ENCODE measurements around the gene C14orf132.
A peak's percentile ranks its signal among the peaks of the same experiment; 100 is the strongest.

The C14orf132 gene

GRCh38 chr14:96040828-96041371 is 1.7 kb downstream of the C14orf132 start:
- DNase-seq = no peak

- DNase-seq = no peak
Measured at GRCh38 chr14:96042248-96042930, 3.2 kb downstream of the C14orf132 start.

- DNase-seq = no peak
Measured at GRCh38 chr14:96046630-96047029, 7.5 kb downstream of the C14orf132 start.

- no peak for DNase-seq
Measured at GRCh38 chr14:96047101-96047500, 7.9 kb downstream of the C14orf132 start.

DNA sequence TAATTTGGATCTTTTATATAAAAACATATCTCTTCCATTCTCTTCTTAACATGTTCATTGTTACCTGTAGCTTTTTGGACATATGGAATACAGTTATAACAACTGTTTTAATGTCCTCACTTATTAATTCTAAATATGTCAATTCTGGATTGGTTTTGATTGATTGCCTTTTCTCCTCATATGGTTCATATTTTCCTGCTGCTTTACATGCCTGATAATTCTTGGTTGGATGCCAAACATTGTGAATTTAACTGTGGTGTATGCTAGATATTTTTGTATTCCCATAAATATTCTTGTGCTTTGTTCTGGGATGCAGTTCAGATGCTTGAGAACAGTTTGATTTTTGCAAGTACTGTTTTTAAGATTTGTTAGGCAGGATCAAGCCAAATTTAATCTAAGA is 10.8 kb downstream of the C14orf132 start:
- DNase-seq = no peak

GRCh38 chr14:96050482-96050881 is 11.3 kb downstream of the C14orf132 start:
- no peak for DNase-seq

GRCh38 chr14:96051231-96051630 is 12.1 kb downstream of the C14orf132 start:
- DNase-seq = no peak

DNA sequence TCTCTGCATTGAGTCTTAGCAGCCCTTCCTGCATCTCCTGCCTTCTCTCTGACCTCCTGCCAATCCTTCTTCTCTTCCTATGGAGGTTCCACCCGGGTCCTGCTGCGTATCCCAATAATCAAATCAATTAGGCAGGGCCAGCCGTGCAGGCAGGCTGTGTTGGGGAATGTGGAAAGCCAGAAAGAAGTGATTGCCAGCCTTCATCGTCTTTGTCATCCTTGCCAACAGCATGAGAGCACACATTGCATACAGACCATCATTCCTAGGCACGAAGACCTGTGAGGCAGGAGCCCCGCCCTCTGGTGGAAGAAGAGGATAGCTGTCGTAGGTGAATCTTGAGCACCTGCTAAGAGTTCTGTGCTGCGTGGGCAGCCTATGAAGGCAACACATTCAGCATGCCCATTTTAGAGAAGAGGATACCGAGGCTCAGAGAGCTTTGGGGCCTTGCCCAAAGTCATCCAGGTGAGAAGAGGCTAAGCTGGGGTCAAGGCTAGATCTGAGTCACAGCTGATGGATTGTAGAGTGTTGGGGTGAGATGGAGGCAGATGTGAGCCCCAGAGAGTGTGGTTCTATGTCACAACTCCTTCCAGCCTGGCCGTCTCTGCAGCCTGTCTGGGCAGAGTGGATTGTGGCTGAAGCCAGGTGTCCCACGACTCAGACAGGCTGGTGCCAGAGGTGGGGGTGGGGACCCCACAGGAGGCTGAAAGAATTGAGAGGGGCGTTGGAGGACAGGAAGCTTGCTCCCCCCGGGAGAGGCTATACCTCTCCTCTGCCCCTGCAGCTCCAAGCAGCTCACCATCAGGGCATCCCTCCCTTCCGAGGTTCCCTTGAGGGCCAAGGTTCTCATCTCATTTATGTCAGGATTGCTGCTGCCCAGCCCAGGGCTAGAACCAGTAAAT is 12.7 kb downstream of the C14orf132 start:
- DNase-seq = no peak

DNA sequence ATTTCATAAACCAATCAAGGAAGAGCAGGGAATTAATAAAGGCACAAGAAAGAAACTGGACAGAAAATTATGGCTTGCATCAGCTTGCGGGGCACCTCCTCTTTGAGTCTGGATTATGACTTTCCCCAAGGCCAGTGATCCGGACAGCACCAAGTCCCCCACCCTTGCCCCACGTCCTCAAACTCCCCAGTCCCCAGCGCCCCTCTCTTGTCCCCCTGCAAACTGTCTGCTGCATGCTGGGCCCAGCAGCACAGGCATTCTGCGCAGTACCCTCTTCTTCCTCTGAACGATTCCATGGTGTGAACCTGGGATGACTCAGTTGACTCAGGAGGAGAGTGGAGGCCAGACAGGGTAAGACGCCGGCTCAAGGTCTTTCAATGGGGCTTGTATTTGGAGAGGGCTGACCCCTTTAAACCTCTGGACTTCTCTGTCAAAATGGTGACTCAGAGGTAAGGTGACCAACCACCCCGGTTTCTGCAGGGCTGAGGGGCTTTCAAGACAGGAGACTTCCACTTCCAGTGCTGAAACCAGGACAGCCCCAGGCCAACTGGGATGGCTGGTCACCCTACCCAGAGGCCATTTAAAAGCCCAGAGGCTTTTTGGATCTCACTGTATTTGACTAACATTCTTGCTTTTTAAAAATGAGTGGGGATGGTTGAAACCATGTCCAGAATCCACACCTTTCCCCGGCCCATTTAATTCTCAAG is 13.5 kb downstream of the C14orf132 start:
- no peak for DNase-seq

DNA sequence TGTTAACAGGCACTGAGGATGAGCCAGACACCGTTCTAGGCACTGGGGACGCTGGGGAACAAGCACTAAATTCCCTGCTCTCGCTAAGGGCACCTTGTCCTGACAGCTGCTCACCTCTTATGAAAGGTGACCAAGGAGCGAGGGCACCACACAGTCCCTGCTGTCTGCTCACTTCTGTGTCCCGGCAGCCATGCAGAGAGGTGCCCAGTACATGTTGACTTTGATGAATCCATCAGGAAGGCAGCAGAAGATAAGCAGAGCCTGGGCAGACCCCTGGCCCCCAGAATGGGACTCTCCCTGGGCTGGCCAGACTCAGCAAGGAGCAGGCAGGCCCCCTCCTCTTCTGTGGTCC is 14.1 kb downstream of the C14orf132 start:
- no peak for DNase-seq

DNA sequence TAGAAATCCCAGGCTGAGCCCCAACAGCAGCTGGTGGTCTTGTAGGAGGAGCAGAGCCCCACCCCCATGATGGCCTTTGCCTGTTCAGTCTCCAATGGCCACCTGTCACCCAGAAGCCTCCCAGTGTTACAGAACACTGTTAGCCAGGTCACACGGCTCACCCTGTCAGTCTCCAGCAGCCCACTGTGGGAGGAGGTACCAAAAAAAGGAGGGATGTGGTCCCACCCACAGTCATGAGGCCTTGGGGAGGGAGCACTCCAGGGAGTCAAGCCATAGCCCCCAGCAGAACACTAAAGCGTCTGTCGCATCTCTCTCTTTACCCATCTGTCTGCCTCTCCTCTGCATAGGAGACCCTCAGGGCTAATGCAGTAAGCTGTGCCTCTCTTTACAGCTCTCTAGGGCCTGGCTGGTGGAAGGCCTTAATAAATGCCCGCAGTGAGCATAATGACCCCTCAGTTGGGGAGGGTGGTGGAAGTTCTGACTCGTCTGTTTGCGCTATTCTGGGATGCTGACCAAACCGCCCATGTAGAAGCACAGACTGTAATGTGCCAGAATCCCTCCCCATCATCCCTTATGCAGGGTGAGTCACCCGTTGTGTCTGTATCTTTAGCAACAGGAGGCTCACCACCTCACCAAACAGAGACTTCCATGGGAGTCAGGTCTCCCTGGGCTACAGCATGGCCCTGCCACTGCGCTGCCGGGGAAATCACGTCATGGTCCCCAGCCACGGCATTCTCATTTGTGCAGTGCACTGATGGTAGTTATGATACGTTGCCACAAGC is 14.6 kb downstream of the C14orf132 start:
- DNase-seq = no peak

DNA sequence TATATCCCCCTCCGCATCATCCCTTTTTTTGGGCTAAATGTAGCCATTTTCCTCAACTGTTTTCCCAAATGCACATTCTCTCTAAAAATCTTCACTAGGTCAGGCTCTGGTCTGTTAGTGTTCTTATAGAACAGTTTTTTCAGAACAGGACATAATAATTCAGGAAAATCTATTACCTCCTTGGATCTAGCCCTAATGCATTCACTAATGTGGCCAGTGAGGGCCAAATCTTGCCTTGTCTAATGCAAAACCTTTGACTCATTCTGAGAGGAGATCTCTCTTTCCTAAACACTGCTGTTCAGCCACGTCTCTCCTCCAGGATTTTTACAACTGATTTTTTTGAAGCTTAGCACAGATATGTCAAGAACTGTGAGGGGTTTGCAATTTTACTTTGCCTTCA is 15.5 kb downstream of the C14orf132 start:
- no peak for DNase-seq

DNA sequence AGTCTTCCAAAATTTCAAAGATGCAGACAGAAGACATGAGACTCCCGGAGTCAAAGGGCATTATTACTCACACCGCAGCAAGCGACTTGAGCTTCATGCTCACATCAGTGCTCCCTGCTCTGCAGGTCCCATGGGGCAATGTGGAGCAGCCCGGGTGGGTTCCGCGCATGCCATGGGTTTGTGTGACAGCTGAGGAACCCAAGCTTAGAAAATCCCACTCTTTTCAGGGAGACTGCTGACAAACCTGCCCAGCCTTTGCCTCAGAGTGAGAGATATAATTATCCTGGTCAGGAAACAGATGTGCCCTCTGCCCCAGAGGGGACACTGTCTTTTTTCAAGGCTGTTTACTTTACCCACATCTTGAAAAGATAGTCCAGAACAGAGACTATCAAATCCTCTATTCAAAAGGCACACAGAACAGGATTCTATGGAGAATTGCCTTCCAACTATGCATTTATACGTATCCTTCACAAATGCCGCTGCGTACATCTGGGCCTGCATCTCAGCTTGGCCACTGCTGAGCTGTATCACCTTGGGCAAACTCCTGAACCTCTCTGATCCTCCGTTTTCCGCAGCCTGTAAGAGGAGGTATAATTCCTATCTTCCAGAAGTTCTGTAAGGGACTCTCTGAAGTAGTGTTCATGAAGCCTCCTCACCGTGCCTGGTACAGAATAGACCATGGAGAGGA is 16.0 kb downstream of the C14orf132 start:
- DNase-seq = no peak

DNA sequence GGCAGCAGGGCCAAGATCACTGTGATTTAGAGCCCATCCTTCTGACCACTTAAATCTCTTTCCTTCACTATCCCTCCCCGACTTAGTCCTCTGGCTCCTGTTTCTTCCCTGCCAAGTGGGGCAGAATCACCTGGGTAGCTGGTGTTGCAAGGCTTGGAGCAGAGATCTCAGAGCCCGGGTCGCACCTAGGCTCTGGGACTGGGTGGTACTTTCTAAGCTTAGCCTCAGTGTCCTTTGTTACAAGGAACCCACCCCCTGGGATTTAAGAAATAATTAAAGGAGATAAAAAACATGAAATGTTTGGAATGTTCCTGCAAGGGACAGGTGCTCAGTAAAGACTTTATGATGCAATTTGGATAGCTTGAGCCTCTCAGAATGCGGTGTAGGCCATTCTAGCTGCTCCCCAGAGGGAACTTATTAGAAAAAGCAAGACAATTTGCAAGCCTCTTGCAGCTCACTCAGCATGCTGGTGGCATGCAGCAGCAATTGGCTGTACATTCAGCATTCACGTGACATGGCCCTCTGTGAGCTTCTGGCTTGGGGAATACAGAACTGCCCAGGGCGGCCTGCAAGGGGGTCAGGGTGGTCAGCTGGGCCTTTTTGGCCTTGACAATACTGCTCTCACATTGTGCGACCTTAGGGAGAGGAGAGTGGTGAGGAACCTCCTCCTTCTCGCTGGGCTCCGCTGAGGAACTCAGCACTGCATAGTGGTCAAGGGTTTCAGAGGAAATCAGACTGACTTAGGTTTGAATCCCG is 16.8 kb downstream of the C14orf132 start:
- no peak for DNase-seq

- DNase-seq = peak; percentile 51
Measured at GRCh38 chr14:96056509-96057422, 17.6 kb downstream of the C14orf132 start.

DNA sequence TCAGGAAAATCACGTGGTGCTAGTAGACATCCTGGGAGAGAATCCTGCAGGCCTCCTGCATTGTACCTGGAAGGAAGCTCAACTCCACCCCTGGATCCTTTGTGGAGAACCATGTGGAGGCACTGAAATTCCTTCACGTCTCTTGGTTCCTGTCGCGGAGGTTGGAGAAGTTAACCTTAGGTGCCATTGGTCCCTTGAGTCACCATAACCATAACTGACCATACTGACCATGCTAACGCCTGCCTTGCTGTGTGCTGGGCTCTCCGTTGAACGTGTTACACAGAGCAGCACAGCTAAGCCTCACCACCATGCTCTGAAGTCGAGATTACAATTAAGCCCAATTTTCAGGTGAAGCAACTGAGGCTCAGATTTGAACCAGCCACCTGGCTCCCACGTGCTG is 18.6 kb downstream of the C14orf132 start:
- no peak for DNase-seq

GRCh38 chr14:96058576-96059200 is 19.5 kb downstream of the C14orf132 start:
- DNase-seq = no peak

DNA sequence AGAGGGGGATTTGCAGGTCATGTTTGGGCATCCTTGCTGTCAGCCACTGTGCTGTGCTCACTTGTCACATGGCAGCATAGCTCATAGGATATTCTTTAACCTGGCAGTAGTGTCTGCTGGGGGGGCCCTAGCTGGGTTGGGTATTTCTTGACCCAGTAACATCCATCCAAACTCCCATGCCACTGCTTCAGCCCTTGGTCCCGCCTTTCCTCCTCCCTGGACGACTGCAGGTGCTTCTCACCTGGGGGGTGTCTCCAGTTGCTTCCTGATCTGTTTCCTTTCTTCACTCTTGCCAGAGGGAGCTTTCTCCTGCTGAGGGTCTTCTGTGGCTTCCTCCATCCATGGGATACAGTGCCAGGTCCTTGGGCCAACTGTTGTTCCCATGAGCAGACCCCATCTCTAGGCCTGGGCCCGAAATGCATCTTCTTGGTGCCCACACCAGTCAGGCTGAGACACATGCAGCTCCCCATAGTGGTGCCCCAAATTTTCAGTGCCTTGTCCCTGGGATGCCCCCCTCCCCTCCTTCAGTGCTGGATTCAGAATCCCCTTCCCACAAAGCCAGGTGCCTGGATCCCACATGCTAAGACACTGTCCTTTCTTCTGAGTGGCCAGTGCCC is 20.5 kb downstream of the C14orf132 start:
- no peak for DNase-seq
